Measurements from ENCODE around the gene TWIST2. TPM values are rescaled to one million over a fixed set of nuclear protein-coding genes. Genes with fewer than 3 reads are reported as not detected.

TWIST2 gene
- total RNA-seq, 2 donors from 2014 or later = 41.4 to 62.1 TPM

GRCh38 chr2:238820916-238821315 is 27.0 kb upstream of the TWIST2 start:
- Histone ChIP-seq H3K27me3 (replicated peaks; ENCODE audit: insufficient read depth) (no peaks in the 10 kb centered on the region), H3K4me1 (ENCODE audit: control insufficient read depth in 1 of 2, low read depth in 2 of 2) (no peaks in the 10 kb centered on the region), H3K9me3 (peaks cover 15% of the 10 kb centered on the region), H3K4me3 (no peak overlapping the region), H3K36me3 (no peaks in the 10 kb centered on the region), H3K27ac (no peak overlapping the region)
- TF ChIP-seq, protein P1, sequence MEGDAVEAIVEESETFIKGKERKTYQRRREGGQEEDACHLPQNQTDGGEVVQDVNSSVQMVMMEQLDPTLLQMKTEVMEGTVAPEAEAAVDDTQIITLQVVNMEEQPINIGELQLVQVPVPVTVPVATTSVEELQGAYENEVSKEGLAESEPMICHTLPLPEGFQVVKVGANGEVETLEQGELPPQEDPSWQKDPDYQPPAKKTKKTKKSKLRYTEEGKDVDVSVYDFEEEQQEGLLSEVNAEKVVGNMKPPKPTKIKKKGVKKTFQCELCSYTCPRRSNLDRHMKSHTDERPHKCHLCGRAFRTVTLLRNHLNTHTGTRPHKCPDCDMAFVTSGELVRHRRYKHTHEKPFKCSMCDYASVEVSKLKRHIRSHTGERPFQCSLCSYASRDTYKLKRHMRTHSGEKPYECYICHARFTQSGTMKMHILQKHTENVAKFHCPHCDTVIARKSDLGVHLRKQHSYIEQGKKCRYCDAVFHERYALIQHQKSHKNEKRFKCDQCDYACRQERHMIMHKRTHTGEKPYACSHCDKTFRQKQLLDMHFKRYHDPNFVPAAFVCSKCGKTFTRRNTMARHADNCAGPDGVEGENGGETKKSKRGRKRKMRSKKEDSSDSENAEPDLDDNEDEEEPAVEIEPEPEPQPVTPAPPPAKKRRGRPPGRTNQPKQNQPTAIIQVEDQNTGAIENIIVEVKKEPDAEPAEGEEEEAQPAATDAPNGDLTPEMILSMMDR (IDR thresholded peaks at IDR 0.05) = no peak
- no peak for DNase-seq (ENCODE audit: low spot score)
- no peak for ATAC-seq (ENCODE audit: insufficient number of reproducible peaks, low FRiP score, low read depth)

DNA sequence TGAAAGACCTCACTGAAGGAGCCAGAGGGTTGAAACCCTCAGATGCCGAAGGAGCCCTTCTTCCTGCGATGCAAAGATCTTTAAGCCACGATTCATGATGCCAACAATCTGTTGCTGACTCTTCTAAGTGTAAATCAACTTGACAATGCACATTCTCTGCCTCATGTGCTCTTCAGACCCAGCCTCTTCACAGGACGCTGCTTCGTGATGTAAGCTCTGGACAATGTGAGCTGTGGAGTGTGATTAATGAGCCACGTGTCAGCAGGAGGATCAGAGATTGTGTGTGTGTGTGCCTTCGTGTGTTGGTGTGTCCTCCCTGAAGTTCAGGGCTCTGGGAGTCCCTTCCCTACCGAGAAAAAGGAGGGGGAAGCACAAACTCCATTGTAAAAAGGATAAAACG is 26.5 kb upstream of the TWIST2 start:
- ATAC-seq (ENCODE audit: insufficient number of reproducible peaks, low FRiP score, low read depth) (no peak), DNase-seq (ENCODE audit: low spot score) (no peak)
- Histone ChIP-seq H3K9me3 (peaks cover 15% of the 10 kb centered on the region), H3K27me3 (replicated peaks; ENCODE audit: insufficient read depth) (no peaks in the 10 kb centered on the region), H3K4me3 (no peak overlapping the region), H3K4me1 (ENCODE audit: control insufficient read depth in 1 of 2, low read depth in 2 of 2) (no peaks in the 10 kb centered on the region), H3K27ac (no peak overlapping the region), H3K36me3 (no peaks in the 10 kb centered on the region)
- TF ChIP-seq, protein P1 (IDR thresholded peaks at IDR 0.05) = no peak

DNA sequence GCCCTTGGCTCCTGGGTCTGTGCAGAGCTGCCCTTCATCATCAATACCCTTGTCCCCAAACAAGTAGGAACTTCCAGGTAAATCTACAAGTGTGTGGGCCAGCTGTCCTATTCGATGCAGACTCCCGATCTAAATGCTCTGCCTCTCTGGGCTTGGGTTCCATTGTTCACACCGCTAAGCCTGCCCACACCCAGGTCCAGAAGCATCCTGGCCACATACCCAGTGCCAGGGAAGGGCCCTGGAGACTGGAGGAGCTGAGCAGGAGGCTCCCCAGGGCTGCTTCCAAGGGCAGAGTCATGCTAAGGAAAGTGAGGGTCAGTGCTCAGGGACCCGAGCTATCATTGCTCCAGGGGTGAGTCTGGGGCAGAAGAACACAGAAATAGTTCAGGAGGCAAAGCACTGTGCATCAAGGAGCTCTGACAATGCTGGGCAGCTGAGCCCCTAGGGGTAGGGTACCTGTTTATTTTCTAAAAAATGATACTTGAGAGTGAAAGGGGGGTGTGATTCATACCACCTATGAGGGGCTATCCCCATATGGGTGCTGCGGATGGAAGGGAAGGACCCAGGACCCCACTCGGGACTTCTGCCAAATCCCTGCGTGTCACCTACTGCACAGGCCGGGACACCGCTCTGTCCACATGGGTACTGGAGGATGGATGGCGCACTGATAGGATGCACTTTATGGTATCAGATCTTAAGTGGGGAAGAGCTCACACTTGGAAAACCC is 25.8 kb upstream of the TWIST2 start:
- H3K27ac ChIP-seq = no peak overlapping the region
- H3K27me3 ChIP-seq (replicated peaks; ENCODE audit: insufficient read depth) = no peaks in the 10 kb centered on the region
- no peak for ATAC-seq (ENCODE audit: insufficient number of reproducible peaks, low FRiP score, low read depth)
- no peaks in the 10 kb centered on the region for H3K36me3 ChIP-seq
- no peaks in the 10 kb centered on the region for H3K4me1 ChIP-seq (ENCODE audit: control insufficient read depth in 1 of 2, low read depth in 2 of 2)
- no peak for DNase-seq (ENCODE audit: low spot score)
- TF ChIP-seq, protein P1 (IDR thresholded peaks at IDR 0.05) = no peak
- H3K4me3 ChIP-seq = no peak overlapping the region
- peaks cover 15% of the 10 kb centered on the region for H3K9me3 ChIP-seq

DNA sequence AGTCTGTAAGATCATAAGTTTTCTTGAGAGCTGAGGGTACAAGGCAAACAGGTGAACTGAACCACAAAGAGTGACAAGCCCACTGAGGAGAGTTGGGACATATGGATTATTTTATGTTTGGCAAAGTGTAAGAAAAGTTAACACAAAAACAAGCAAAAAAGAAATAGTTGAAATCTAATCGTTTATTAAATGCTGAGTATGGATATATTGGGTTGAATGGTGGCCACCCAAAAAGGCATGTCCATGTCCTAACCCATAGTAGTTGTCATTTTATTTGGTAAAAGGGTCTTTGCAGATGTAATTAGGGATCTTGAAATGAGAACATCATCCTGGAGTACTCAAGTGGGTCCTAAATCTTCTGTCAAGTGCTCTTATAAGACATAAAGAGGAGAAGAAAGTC is 24.9 kb upstream of the TWIST2 start:
- no peak for ATAC-seq (ENCODE audit: insufficient number of reproducible peaks, low FRiP score, low read depth)
- Histone ChIP-seq H3K4me1 (ENCODE audit: control insufficient read depth in 1 of 2, low read depth in 2 of 2) (no peaks in the 10 kb centered on the region), H3K27ac (no peak overlapping the region), H3K4me3 (no peak overlapping the region), H3K27me3 (replicated peaks; ENCODE audit: insufficient read depth) (no peaks in the 10 kb centered on the region), H3K36me3 (no peaks in the 10 kb centered on the region), H3K9me3 (peaks cover 15% of the 10 kb centered on the region)
- DNase-seq (ENCODE audit: low spot score) = no peak
- TF ChIP-seq, protein P1 (IDR thresholded peaks at IDR 0.05) = no peak

GRCh38 chr2:238831177-238831576 is 16.7 kb upstream of the TWIST2 start:
- no peak for ATAC-seq (ENCODE audit: insufficient number of reproducible peaks, low FRiP score, low read depth)
- Histone ChIP-seq H3K4me1 (ENCODE audit: control insufficient read depth in 1 of 2, low read depth in 2 of 2) (no peaks in the 10 kb centered on the region), H3K9me3 (no peaks in the 10 kb centered on the region), H3K36me3 (no peaks in the 10 kb centered on the region), H3K4me3 (no peak overlapping the region), H3K27ac (no peak overlapping the region), H3K27me3 (replicated peaks; ENCODE audit: insufficient read depth) (peaks cover 4% of the 10 kb centered on the region)
- DNase-seq (ENCODE audit: low spot score) = no peak
- TF ChIP-seq, protein P1 (IDR thresholded peaks at IDR 0.05) = no peak

Data from thoracic aorta (tissue), 2 donors.